Measurements from ENCODE around the gene HTRA3. TPM values are rescaled to one million over a fixed set of nuclear protein-coding genes. Genes with fewer than 3 reads are reported as not detected.

Gene HTRA3
- total RNA-seq, 1 donor from 2014 or later, result 1.6 TPM

GRCh38 chr4:8320386-8320750, 50.8 kb downstream of the HTRA3 start:
- Mint-ChIP-seq H3K27ac (no peak overlapping the region), H3K36me3 (no peaks in the 10 kb centered on the region), H3K27me3 (ENCODE audit: insufficient read depth, low read depth) (peaks cover 8% of the 10 kb centered on the region), H3K4me3 (no peak overlapping the region), H3K9me3 (peaks cover 11% of the 10 kb centered on the region), H3K4me1 (peaks cover 21% of the 10 kb centered on the region)
- Histone ChIP-seq H3K27me3 (no peaks in the 10 kb centered on the region), H3K9me3 (ENCODE audit: low read depth) (no peaks in the 10 kb centered on the region), H4K20me1 (ENCODE audit: low read depth) (no peaks in the 10 kb centered on the region), H3K4me1 (peaks cover 14% of the 10 kb centered on the region), H2AFZ (replicated peaks) (no peak overlapping the region), H3K9ac (no peak overlapping the region), H3K4me2 (no peak overlapping the region), H3K36me3 (no peaks in the 10 kb centered on the region), H3K4me3 (no peak overlapping the region), H3K27ac (no peak overlapping the region), H3K79me2 (ENCODE audit: low read depth) (no peaks in the 10 kb centered on the region), H3F3A (ENCODE audit: low read depth) (peaks cover 4% of the 10 kb centered on the region)
- TF ChIP-seq EZH2 (IDR thresholded peaks at IDR 0.05) (no peak), CTCF (IDR thresholded peaks at IDR 0.05) (peak; percentile 30)
- no peak for DNase-seq (ENCODE audit: low spot score)

GRCh38 chr4:8321220-8321619, 51.7 kb downstream of the HTRA3 start:
- no peaks in the 10 kb centered on the region for H3K36me3 ChIP-seq
- H3K27me3 ChIP-seq, result no peaks in the 10 kb centered on the region
- no peaks in the 10 kb centered on the region for H3F3A ChIP-seq (ENCODE audit: low read depth)
- H3K4me3 Mint-ChIP-seq, result no peak overlapping the region
- peaks cover 11% of the 10 kb centered on the region for H3K9me3 Mint-ChIP-seq
- H3K9me3 ChIP-seq (ENCODE audit: low read depth), result no peaks in the 10 kb centered on the region
- H2AFZ ChIP-seq (replicated peaks), result no peak overlapping the region
- H3K4me1 Mint-ChIP-seq, result peaks cover 12% of the 10 kb centered on the region
- no peak overlapping the region for H3K4me3 ChIP-seq
- H3K27me3 Mint-ChIP-seq (ENCODE audit: insufficient read depth, low read depth), result peaks cover 3% of the 10 kb centered on the region
- no peaks in the 10 kb centered on the region for H3K79me2 ChIP-seq (ENCODE audit: low read depth)
- H3K9ac ChIP-seq, result no peak overlapping the region
- no peak for DNase-seq (ENCODE audit: low spot score)
- H3K36me3 Mint-ChIP-seq, result no peaks in the 10 kb centered on the region
- TF ChIP-seq EZH2 (IDR thresholded peaks at IDR 0.05) (no peak), EZH2phosphoT487 (IDR thresholded peaks at IDR 0.05) (no peak), CTCF (IDR thresholded peaks at IDR 0.05) (no peak)
- no peaks in the 10 kb centered on the region for H4K20me1 ChIP-seq (ENCODE audit: low read depth)
- peaks cover 7% of the 10 kb centered on the region for H3K4me1 ChIP-seq
- no peak overlapping the region for H3K27ac ChIP-seq
- H3K27ac Mint-ChIP-seq, result no peak overlapping the region
- no peak overlapping the region for H3K4me2 ChIP-seq

GRCh38 chr4:8321771-8322170, 52.2 kb downstream of the HTRA3 start:
- Mint-ChIP-seq H3K4me1 (peaks cover 8% of the 10 kb centered on the region), H3K9me3 (peaks cover 16% of the 10 kb centered on the region), H3K27me3 (ENCODE audit: insufficient read depth, low read depth) (peaks cover under 1% of the 10 kb centered on the region), H3K36me3 (no peaks in the 10 kb centered on the region), H3K4me3 (no peak overlapping the region), H3K27ac (no peak overlapping the region)
- Histone ChIP-seq H3K79me2 (ENCODE audit: low read depth) (no peaks in the 10 kb centered on the region), H3K4me1 (peaks cover 1% of the 10 kb centered on the region), H3K9ac (no peak overlapping the region), H4K20me1 (ENCODE audit: low read depth) (no peaks in the 10 kb centered on the region), H3K4me2 (no peak overlapping the region), H3K27ac (no peak overlapping the region), H3F3A (ENCODE audit: low read depth) (no peaks in the 10 kb centered on the region), H3K27me3 (no peaks in the 10 kb centered on the region), H3K9me3 (ENCODE audit: low read depth) (no peaks in the 10 kb centered on the region), H3K4me3 (no peak overlapping the region), H2AFZ (replicated peaks) (no peak overlapping the region), H3K36me3 (no peaks in the 10 kb centered on the region)
- DNase-seq (ENCODE audit: low spot score), result no peak
- TF ChIP-seq EZH2phosphoT487 (IDR thresholded peaks at IDR 0.05), result no peak
- no peak for TF ChIP-seq CTCF (IDR thresholded peaks at IDR 0.05)
- no peak for TF ChIP-seq EZH2 (IDR thresholded peaks at IDR 0.05)

Data from neural progenitor cell (in vitro differentiated cells).